OCI-LY1 (cell line): ENCODE measurements around the gene ATP9B.

Experiments
- EZH2 ChIP-seq: fragments of 200-600 bp; sonication (generic), shearing (Covaris generic); IDR thresholded peaks from 2 replicates; pipeline ENCODE4 v1.8.0; 2017; ENCODE audit warnings: borderline replicate concordance, mixed run types, mild to moderate bottlenecking, antibody characterized with exemption, low read length, moderate library complexity, mixed read lengths
- TF ChIP-seq, protein P1 (sequence below): fragments of 200-600 bp; sonication (generic), shearing (Covaris generic); IDR thresholded peaks from 2 replicates; pipeline ENCODE4 v1.5.1; 2017; ENCODE audit warnings: mild to moderate bottlenecking, antibody characterized with exemption, low read length, moderate library complexity, mixed read lengths

GRCh38 chr18:79422022-79422782, 353.0 kb downstream of the ATP9B start:
- no peak for TF ChIP-seq EZH2
- TF ChIP-seq, protein P1, sequence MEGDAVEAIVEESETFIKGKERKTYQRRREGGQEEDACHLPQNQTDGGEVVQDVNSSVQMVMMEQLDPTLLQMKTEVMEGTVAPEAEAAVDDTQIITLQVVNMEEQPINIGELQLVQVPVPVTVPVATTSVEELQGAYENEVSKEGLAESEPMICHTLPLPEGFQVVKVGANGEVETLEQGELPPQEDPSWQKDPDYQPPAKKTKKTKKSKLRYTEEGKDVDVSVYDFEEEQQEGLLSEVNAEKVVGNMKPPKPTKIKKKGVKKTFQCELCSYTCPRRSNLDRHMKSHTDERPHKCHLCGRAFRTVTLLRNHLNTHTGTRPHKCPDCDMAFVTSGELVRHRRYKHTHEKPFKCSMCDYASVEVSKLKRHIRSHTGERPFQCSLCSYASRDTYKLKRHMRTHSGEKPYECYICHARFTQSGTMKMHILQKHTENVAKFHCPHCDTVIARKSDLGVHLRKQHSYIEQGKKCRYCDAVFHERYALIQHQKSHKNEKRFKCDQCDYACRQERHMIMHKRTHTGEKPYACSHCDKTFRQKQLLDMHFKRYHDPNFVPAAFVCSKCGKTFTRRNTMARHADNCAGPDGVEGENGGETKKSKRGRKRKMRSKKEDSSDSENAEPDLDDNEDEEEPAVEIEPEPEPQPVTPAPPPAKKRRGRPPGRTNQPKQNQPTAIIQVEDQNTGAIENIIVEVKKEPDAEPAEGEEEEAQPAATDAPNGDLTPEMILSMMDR: no peak
